K562 (cell line): ENCODE results near the gene EEA1. TPM values are rescaled to one million over a fixed set of nuclear protein-coding genes. Genes with fewer than 3 reads are reported as not detected.

ENCODE experiments used
- ATAC-seq: fragments of 200-7000 bp; cut with Tn5 transposase; 3 replicates; pipeline ENCODE4 v1.9.1; 2020; ENCODE audit warnings: moderate library complexity
- BruUV-seq: library from RNA; stranded (reverse); fragments of 400-500 nt; replicated peaks from 2 replicates; lab custom pipeline; 2021; lab: Mats Ljungman, UMichigan
- CTCF ChIA-PET: fragments of 300-600 bp; formaldehyde crosslinking; extraction: SDS; loops from one replicate; lab custom pipeline; 2021; ENCODE audit warnings: low intra/inter-chr PET ratio; lab: Yijun Ruan, JAX
- POLR2A ChIA-PET: fragments of 300-600, 350-650 bp; sonication (Branson Sonifier 250); formaldehyde crosslinking; extraction: SDS; loops from one replicate; lab custom pipeline; 2021; ENCODE audit warnings: antibody characterized with exemption, inconsistent platforms; lab: Yijun Ruan, JAX
- DNase-seq, 4 experiments: peaks; one replicate each; pipeline versions ENCODE4 v3.0.0 to v3.0.0-alpha.2; 2011 to 2018; ENCODE audit warnings: low spot score in 3 of 4, mixed read lengths in 3 of 4; ENCODE audit errors: extremely low read depth in 1 of 4
- FAIRE-seq: peaks from 2 replicates; lab custom pipeline; 2011; peaks lifted over from hg19 to GRCh38; lab: Jason Lieb, UNC
- H2AFZ ChIP-seq: 2 replicates; pipeline ENCODE4 v1.6.0; 2011; ENCODE audit warnings: low read depth, low read length, control low read depth, inconsistent platforms
- H3K27ac ChIP-seq: fragments of 200-600 bp; 3 replicates; pipeline ENCODE4 v1.8.0; 2011; ENCODE audit warnings: low read depth, mild to moderate bottlenecking, control low read depth, inconsistent platforms, low read length, moderate library complexity, mixed read lengths; ENCODE audit errors: extremely low read depth
- H3K27me3 ChIP-seq, 2 experiments: fragments of 300-600 bp in 1 of 2; 2 replicates in 1 of 2; 3 replicates in 1 of 2; pipeline versions ENCODE4 v1.6.0 to v1.8.0; 2011; ENCODE audit warnings: inconsistent platforms in 2 of 2, low read length in 2 of 2, mild to moderate bottlenecking in 1 of 2, mixed read lengths in 1 of 2, moderate library complexity in 1 of 2; ENCODE audit not compliant: control insufficient read depth in 2 of 2, insufficient read depth in 2 of 2
- H3K36me3 ChIP-seq: fragments of 300-600 bp; 3 replicates; pipeline ENCODE4 v1.8.0; 2011; ENCODE audit warnings: mild to moderate bottlenecking, low read length, inconsistent platforms; ENCODE audit not compliant: control insufficient read depth, insufficient read depth
- H3K4me1 ChIP-seq, 2 experiments: fragments of 200-600 bp in 1 of 2; replicated peaks in 1 of 2; 2 replicates in 1 of 2; 3 replicates in 1 of 2; pipeline versions ENCODE4 v1.5.1 to v1.8.0; 2011; ENCODE audit warnings: inconsistent platforms in 2 of 2, low read length in 2 of 2, mild to moderate bottlenecking in 1 of 2, mixed read lengths in 1 of 2, moderate library complexity in 1 of 2; ENCODE audit not compliant: control insufficient read depth in 2 of 2, insufficient read depth in 2 of 2
- H3K4me2 ChIP-seq: 2 replicates; pipeline ENCODE4 v1.6.1; 2011; ENCODE audit warnings: low read length, control low read depth, inconsistent platforms, mixed read lengths; ENCODE audit not compliant: insufficient read depth
- H3K4me3 ChIP-seq: fragments of 200-600 bp; sonication (generic), shearing (Covaris generic); 2 replicates; pipeline ENCODE4 v1.5.1; 2016; ENCODE audit warnings: control low read depth, inconsistent platforms
- H3K79me2 ChIP-seq: fragments of 200-600 bp; 3 replicates; pipeline ENCODE4 v1.8.0; 2011; ENCODE audit warnings: low read length, inconsistent platforms; ENCODE audit not compliant: control insufficient read depth, insufficient read depth
- H3K9ac ChIP-seq, 2 experiments: 2 replicates each; pipeline versions ENCODE4 v1.6.0 to v1.6.1; 2011; ENCODE audit warnings: low read depth in 2 of 2, low read length in 2 of 2, control low read depth in 1 of 2, inconsistent platforms in 1 of 2, mild to moderate bottlenecking in 1 of 2, mixed read lengths in 1 of 2; ENCODE audit not compliant: insufficient read depth in 1 of 2
- H3K9me1 ChIP-seq: one replicate; pipeline ENCODE4 v1.6.0; 2011; ENCODE audit warnings: inconsistent platforms, mild to moderate bottlenecking, low read length, moderate library complexity; ENCODE audit not compliant: control insufficient read depth, insufficient read depth
- H3K9me3 ChIP-seq: replicated peaks from 2 replicates; pipeline ENCODE4 v1.5.1; 2011; ENCODE audit warnings: low read depth, low read length, inconsistent platforms; ENCODE audit not compliant: control insufficient read depth, insufficient read depth
- H4K20me1 ChIP-seq: replicated peaks from 2 replicates; pipeline ENCODE4 v1.6.1; 2011; ENCODE audit warnings: low read length, inconsistent platforms, mixed read lengths; ENCODE audit not compliant: control insufficient read depth, insufficient read depth
- NCOA4 ChIP-seq: fragments of 450-650 bp; IDR thresholded peaks from 2 replicates; pipeline ENCODE4 v1.6.1; 2018; ENCODE audit warnings: mild to moderate bottlenecking; ENCODE audit not compliant: partially characterized antibody
- PRMT5 ChIP-seq: sonication (generic); formaldehyde crosslinking; IDR thresholded peaks from 2 replicates; pipeline ENCODE4 v1.5.0; 2020; ENCODE audit warnings: missing genetic modification reagents
- ZNF217 ChIP-seq: sonication (generic); formaldehyde crosslinking; IDR thresholded peaks from 2 replicates; pipeline ENCODE4 v1.8.0; 2022; ENCODE audit warnings: mild to moderate bottlenecking, missing genetic modification reagents
- WGBS: fragments of 100-300 bp; shearing (Covaris generic); methylation state at CpG from one replicate; pipeline ENCODE4 v1.1.6; 2016; ENCODE audit warnings: low coverage, mixed read lengths; ENCODE audit not compliant: insufficient coverage; ENCODE audit errors: missing lambda C conversion rate; 5-methylcytosine and 5-hydroxymethylcytosine counted together
- in situ Hi-C: fragments of 300-500 bp; cut with MboI; formaldehyde crosslinking; loops from 4 replicates; pipeline ENCODE4 v1.15.0; 2018; ENCODE audit warnings: inconsistent platforms, mixed read lengths
- intact Hi-C: fragments of 100-400 bp; cut with micrococcal nuclease; formaldehyde crosslinking; loops from 2 replicates; pipeline ENCODE4 v1.14.2; 2022
- polyA plus RNA-seq, 8 experiments: library from polyadenylated mRNA; depleted of rRNA in 4 of 8; stranded (reverse) in 5 of 8; unstranded in 3 of 8; fragments of >200 nt; fragmentation: Nextera tagmentation in 2 of 8; fragmentation: Illumina TruSeq in 1 of 8; extraction: Ambion mirVana in 2 of 8; extraction: Trizol in 1 of 8; gene quantifications; 2 replicates each; pipeline versions ENCODE4 v1.2.1 to v1.2.3, GENCODE V29; 2011 to 2014; ENCODE audit warnings: inconsistent platforms in 1 of 8, missing spikeins in 1 of 8
- total RNA-seq, 7 experiments: library from RNA; depleted of rRNA in 6 of 7; stranded (reverse); fragments of >200 nt in 6 of 7; fragmentation: Illumina TruSeq in 2 of 7; extraction: Trizol in 2 of 7; gene quantifications; 2 replicates each; pipeline versions ENCODE4 v1.2.1 to v1.2.3, GENCODE V29; 2011 to 2021; ENCODE audit warnings: low replicate concordance in 1 of 7

Gene EEA1
- total and polyA plus RNA-seq, 9 of the 15 experiments (the other 6 are each of a cell fraction or from before 2014, with no cell fraction given) = 3.5 to 17.1 (median 7.5) TPM

GRCh38 chr12:92860521-92860920, 68.6 kb downstream of the EEA1 start:
- TF ChIP-seq PRMT5 = no peak
- Histone ChIP-seq H3K27me3 (no peaks in the 10 kb centered on the region), H3K9ac (no peak overlapping the region), H3K4me1 (peaks cover 0 to 6% of the 10 kb centered on the region in 2 experiments; a peak in 3 of 5 replicates), H3K79me2 (no peaks in the 10 kb centered on the region; the same call in 2 of the 3 replicates), H3K27ac (no peak overlapping the region), H3K4me3 (no peak overlapping the region), H4K20me1 (no peaks in the 10 kb centered on the region), H3K9me1 (no peaks in the 10 kb centered on the region), H3K36me3 (peaks cover 33% of the 10 kb centered on the region; the same call in 2 of the 3 replicates), H3K4me2 (no peak overlapping the region), H2AFZ (no peak overlapping the region), H3K9me3 (no peaks in the 10 kb centered on the region)
- no peak for ATAC-seq
- CTCF ChIA-PET = no interaction called here
- POLR2A ChIA-PET = interaction anchor here (1.3 kb wide), 1 partner anchor 65 kb away, joined by 3 read pairs; no protein-coding TSS in a partner anchor
- no TSS peak for BruUV-seq
- in situ Hi-C loops (no loop called here), intact Hi-C loops (no loop called here)
- FAIRE-seq = no peak
- DNase-seq = no peak

GRCh38 chr12:92859650-92860386, 69.3 kb downstream of the EEA1 start:
- TF ChIP-seq ZNF217 (CRISPR knock-in tag) (no peak), NCOA4 (no peak)
- TF ChIP-seq, all 486 proteins: peak for 0
- in situ Hi-C loops = no loop called here
- H3K4me1 ChIP-seq = peaks cover 0 to 6% of the 10 kb centered on the region in 2 experiments; a peak in 3 of 5 replicates
- WGBS = 69% methylated on average over 7 of the region's 7 CpGs
- H3K27me3 ChIP-seq = no peaks in the 10 kb centered on the region
- H3K36me3 ChIP-seq = peaks cover 33% of the 10 kb centered on the region; the same call in 2 of the 3 replicates
- H3K9me1 ChIP-seq = no peaks in the 10 kb centered on the region
- ChIA-PET POLR2A (interaction anchor here (1.1 to 1.3 kb wide), 2 partner anchors 12 to 64 kb away, joined by 3 read pairs; no protein-coding TSS in a partner anchor), CTCF (no interaction called here)
- FAIRE-seq = no peak
- no peaks in the 10 kb centered on the region; the same call in 2 of the 3 replicates for H3K79me2 ChIP-seq
- no peaks in the 10 kb centered on the region for H3K9me3 ChIP-seq
- no peak overlapping the region for H3K4me2 ChIP-seq
- ATAC-seq = peak; percentile 67
- no peaks in the 10 kb centered on the region for H4K20me1 ChIP-seq
- no peak for DNase-seq
- H3K27ac ChIP-seq = no peak overlapping the region
- intact Hi-C loops = no loop called here
- H3K9ac ChIP-seq = no peak overlapping the region
- BruUV-seq = no TSS peak
- H2AFZ ChIP-seq = no peak overlapping the region
- no peak overlapping the region for H3K4me3 ChIP-seq
